Stomach smooth muscle (tissue), 2 donors: ENCODE results near the gene OPHN1.
"Not testable (repeated sequence)": the region's sequence is repeated elsewhere in the genome, so short reads cannot be mapped to it uniquely, and the experiment has no call there.

Experiments
- H3K27ac ChIP-seq: one replicate; pipeline ENCODE4 v1.7.0; 2013; ENCODE audit warnings: mild to moderate bottlenecking, low read length, inconsistent platforms
- H3K27me3 ChIP-seq, 2 donors: one replicate each; pipeline ENCODE4 v1.7.0; 2013; ENCODE audit warnings: low read length in 2 of 2; ENCODE audit not compliant: insufficient read depth in 2 of 2, control insufficient read depth in 1 of 2
- H3K36me3 ChIP-seq, 2 donors: one replicate each; pipeline ENCODE4 v1.7.0; 2013; ENCODE audit warnings: low read length in 2 of 2; ENCODE audit not compliant: control insufficient read depth in 2 of 2, insufficient read depth in 2 of 2
- H3K4me1 ChIP-seq: one replicate; pipeline ENCODE4 v1.7.0; 2013; ENCODE audit warnings: low read length; ENCODE audit not compliant: control insufficient read depth, insufficient read depth
- H3K4me3 ChIP-seq, 2 donors: one replicate each; pipeline ENCODE4 v1.7.0; 2013; ENCODE audit warnings: low read length in 2 of 2
- H3K9ac ChIP-seq, 2 donors: one replicate each; pipeline ENCODE4 v1.7.0; 2013; ENCODE audit warnings: low read length in 2 of 2, mild to moderate bottlenecking in 1 of 2
- H3K9me3 ChIP-seq, 2 donors: one replicate each; pipeline ENCODE4 v1.7.0; 2013; ENCODE audit warnings: low read length in 2 of 2; ENCODE audit not compliant: control insufficient read depth in 2 of 2
- donor health status: healthy.
- donor health status: Pancreatic carcinoma.

Gene OPHN1

DNA sequence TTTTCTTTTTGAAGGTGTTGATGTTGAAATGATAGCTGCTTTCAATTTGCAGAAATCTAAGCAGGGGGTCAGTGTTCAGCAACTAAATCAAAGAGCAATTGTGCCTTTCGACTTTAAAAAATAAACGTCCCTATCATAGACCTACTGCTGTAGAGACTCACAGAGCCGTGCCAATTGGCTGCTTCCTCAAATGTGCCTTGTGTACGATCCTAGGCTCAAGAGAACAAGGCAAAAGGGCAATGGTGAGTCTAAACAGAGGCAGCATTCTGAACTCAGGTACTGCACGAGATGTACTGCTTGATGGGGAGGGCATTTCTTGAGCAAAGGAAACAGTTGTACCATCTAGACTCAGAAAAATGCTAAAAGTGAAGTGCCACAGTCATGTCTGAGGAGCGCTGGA is 29.8 kb downstream of the OPHN1 start:
- Histone ChIP-seq H3K36me3 (no peaks in the 10 kb centered on the region), H3K4me3 (no peak overlapping the region), H3K9me3 (no peaks in the 10 kb centered on the region), H3K9ac (no peak overlapping the region), H3K27me3 (peaks cover 0 to 3% of the 10 kb centered on the region in 2 donors), H3K4me1 (no peaks in the 10 kb centered on the region), H3K27ac (no peak overlapping the region)

GRCh38 chrX:68403038-68403437 is 30.3 kb downstream of the OPHN1 start:
- Histone ChIP-seq H3K4me3 (no peak overlapping the region), H3K4me1 (no peaks in the 10 kb centered on the region), H3K27ac (no peak overlapping the region), H3K36me3 (no peaks in the 10 kb centered on the region), H3K9ac (no peak overlapping the region), H3K27me3 (peaks cover 0 to 3% of the 10 kb centered on the region in 2 donors), H3K9me3 (no peaks in the 10 kb centered on the region)

DNA sequence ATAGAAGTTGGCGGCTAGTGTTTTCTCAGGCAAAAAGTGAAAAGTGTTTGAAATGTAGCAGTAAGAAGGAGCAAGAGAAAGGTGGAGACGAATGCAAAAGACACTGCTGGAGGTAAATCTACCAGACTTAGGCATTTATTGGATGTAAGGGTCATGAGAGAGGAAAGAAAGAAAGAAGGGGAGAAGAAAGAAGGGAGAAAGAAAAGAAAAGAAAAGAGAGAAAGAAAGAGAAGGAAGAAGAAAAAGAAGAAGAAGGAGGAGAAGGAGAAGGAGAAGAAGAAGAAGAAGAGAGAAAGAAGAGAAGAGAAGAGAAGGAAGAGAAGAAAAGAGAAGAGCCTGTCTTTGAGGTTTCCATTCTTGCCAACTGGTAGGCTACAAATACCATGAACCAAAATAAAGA is 31.2 kb downstream of the OPHN1 start:
- Histone ChIP-seq H3K9me3 (no peaks in the 10 kb centered on the region), H3K4me3 (no peak overlapping the region), H3K27me3 (peaks cover 0 to 3% of the 10 kb centered on the region in 2 donors), H3K9ac (no peak overlapping the region), H3K36me3 (no peaks in the 10 kb centered on the region), H3K4me1 (no peaks in the 10 kb centered on the region), H3K27ac (no peak overlapping the region)

DNA sequence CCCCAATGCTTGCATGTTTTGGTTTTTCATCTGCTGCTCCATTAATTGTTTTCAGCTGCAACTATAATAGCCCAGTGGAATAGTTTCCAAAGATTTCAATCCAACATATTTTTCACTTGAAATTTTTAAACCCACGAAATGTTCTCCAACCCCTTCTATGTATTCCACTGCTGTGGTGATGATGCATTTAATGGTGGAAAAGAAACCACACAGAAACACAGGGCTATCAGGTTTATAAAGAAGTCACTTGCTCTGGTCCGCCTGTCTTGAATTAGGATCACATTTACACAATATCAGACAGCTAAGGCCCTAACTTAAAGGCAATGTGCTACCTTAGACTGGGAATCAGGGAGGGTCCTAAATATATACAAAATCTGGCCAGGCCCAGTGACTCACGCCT is 35.0 kb downstream of the OPHN1 start:
- Histone ChIP-seq H3K36me3 (no peaks in the 10 kb centered on the region), H3K9ac (no peak overlapping the region), H3K4me1 (no peaks in the 10 kb centered on the region), H3K4me3 (no peak overlapping the region), H3K27ac (no peak overlapping the region), H3K27me3 (peaks cover 0 to 3% of the 10 kb centered on the region in 2 donors), H3K9me3 (no peaks in the 10 kb centered on the region)

DNA sequence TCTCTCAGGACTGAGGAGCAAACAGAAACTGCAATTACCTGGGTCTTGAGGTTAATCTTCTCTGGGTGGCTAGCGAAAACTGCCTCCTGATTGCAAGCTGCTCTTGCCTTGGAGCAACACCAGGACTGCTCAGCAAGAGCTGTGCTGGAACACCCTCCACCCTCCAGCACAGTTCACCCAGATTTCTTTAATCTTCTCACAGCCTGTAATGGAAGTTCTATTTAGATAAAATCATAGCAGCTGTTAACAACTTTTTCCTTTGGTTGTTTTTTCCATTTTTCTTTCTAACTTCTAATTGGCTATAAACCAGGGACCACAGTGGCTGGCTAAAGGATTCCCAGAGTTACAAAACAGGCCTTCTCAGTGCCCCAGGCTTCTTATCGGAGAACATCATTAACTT is 36.3 kb downstream of the OPHN1 start:
- H3K9me3 ChIP-seq, result no peaks in the 10 kb centered on the region
- H3K4me3 ChIP-seq, result no peak overlapping the region
- H3K36me3 ChIP-seq, result no peaks in the 10 kb centered on the region
- no peaks in the 10 kb centered on the region for H3K4me1 ChIP-seq
- no peak overlapping the region for H3K27ac ChIP-seq
- no peak overlapping the region for H3K9ac ChIP-seq
- H3K27me3 ChIP-seq, result peaks cover 0 to 5% of the 10 kb centered on the region in 2 donors

- not testable (repeated sequence) for H3K27ac ChIP-seq, H3K36me3 ChIP-seq, H3K9ac ChIP-seq
These were observed 43.8 kb downstream of the OPHN1 start for GRCh38 chrX:68389419-68389960.

DNA sequence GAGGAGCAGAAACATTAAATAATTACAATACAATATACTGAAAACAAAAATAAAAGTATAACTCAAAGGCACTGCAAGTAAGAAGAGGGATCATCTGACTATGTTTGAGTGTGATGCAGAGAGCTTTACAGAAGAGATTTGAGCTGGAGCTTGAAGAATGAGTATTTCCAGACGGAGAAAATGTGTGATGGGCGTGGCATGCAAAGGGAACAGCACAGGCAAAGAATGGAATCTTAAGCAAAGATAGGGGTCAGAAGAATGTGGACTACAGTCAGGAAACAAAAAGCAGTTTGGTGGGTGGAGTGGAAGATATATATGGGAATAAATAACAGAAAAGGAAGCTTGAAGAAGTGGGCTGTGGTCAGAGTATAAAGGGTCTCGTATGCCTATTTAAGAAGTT is 45.5 kb downstream of the OPHN1 start:
- Histone ChIP-seq H3K27ac (no peak overlapping the region), H3K4me3 (no peak overlapping the region), H3K9ac (no peak overlapping the region), H3K27me3 (peaks cover 0 to 2% of the 10 kb centered on the region in 2 donors), H3K4me1 (no peaks in the 10 kb centered on the region), H3K36me3 (no peaks in the 10 kb centered on the region), H3K9me3 (no peaks in the 10 kb centered on the region)

More at GRCh38 chrX:68389419-68389960, 43.8 kb downstream of the OPHN1 start:
- not testable (repeated sequence) for H3K4me1 ChIP-seq, H3K9me3 ChIP-seq, H3K4me3 ChIP-seq, H3K27me3 ChIP-seq

DNA sequence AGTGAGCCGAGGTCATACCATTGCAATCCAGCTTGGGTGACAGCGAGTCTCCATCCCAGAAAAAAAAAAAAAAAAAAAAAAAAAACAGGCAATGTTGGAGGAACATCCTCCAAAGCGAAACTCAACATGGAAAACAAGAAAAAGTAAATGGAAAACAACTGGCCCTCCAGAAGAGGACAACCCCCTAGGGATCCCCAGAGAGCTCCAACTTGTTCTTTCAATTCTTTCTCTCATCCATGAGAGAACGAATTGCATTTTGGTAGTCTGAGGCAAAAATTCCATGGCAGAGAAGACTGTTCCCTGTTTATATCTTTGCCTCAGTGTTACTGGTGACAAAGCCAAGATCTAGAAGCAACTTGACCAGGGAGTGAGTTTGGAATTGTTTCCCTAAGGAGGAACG is 49.8 kb downstream of the OPHN1 start:
- H3K4me3 ChIP-seq, result no peak overlapping the region
- H3K27ac ChIP-seq, result no peak overlapping the region
- H3K9me3 ChIP-seq, result no peaks in the 10 kb centered on the region
- no peaks in the 10 kb centered on the region for H3K4me1 ChIP-seq
- H3K27me3 ChIP-seq, result peaks cover 0 to 2% of the 10 kb centered on the region in 2 donors
- H3K9ac ChIP-seq, result no peak overlapping the region
- no peaks in the 10 kb centered on the region for H3K36me3 ChIP-seq

GRCh38 chrX:68377579-68377978 is 55.7 kb downstream of the OPHN1 start:
- not testable (repeated sequence) for H3K36me3 ChIP-seq, H3K27ac ChIP-seq, H3K4me1 ChIP-seq, H3K9me3 ChIP-seq, H3K27me3 ChIP-seq, H3K9ac ChIP-seq, H3K4me3 ChIP-seq

DNA sequence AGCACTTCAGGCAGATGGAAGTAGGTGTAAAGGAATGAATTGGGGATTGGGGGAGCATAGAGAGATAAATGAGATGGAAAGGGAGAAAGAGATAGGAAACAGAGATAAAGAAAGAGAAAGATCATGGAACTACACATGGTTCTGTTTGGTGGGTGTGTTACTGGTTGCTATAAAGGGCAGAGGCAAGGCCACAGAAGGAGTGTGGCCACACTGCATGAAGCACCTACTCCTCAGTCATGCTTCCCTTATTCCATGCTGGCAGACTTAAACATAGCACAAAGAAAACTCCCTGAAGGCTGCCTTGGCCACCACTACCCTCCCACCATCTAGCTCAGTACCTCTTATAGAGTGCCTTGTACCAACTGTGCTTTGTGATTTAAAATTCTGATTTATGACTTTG is 56.9 kb downstream of the OPHN1 start:
- no peak overlapping the region for H3K27ac ChIP-seq
- H3K4me1 ChIP-seq, result no peaks in the 10 kb centered on the region

DNA sequence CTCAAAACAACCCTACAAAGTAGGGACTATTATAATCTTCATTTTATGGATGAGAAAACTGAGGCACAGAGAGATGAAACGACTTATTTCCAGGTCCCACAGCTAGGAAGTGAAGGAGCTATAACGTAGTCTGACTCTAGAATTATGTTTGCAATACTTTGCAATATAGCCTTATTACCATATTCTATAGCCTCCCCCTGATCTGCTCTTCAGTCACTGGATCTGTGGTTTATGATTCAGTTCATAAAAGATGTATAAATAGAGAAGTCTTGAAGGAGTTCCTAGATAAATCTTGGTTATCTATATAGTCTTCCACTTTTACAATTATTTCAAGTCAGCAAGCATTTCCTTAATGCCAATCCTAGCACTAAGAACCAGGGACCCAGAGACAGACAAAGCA is 57.5 kb downstream of the OPHN1 start:
- Histone ChIP-seq H3K27me3 (no peaks in the 10 kb centered on the region), H3K9ac (no peak overlapping the region), H3K36me3 (no peaks in the 10 kb centered on the region), H3K4me3 (no peak overlapping the region), H3K4me1 (no peaks in the 10 kb centered on the region), H3K9me3 (no peaks in the 10 kb centered on the region), H3K27ac (no peak overlapping the region)

More for the DNA sequence above, 56.9 kb downstream of the OPHN1 start:
- no peaks in the 10 kb centered on the region for H3K9me3 ChIP-seq
- no peak overlapping the region for H3K9ac ChIP-seq
- no peaks in the 10 kb centered on the region for H3K27me3 ChIP-seq
- H3K36me3 ChIP-seq, result no peaks in the 10 kb centered on the region
- no peak overlapping the region for H3K4me3 ChIP-seq
